NCI-H1105 (cell line): ENCODE measurements around the gene EPOP.
"Not testable (repeated sequence)": the region's sequence is repeated elsewhere in the genome, so short reads cannot be mapped to it uniquely, and the experiment has no call there.

Experiments
- DNase-seq: peaks from one replicate; lab custom pipeline; 2025; lab: John Stamatoyannopoulos, UW

The EPOP gene

DNA sequence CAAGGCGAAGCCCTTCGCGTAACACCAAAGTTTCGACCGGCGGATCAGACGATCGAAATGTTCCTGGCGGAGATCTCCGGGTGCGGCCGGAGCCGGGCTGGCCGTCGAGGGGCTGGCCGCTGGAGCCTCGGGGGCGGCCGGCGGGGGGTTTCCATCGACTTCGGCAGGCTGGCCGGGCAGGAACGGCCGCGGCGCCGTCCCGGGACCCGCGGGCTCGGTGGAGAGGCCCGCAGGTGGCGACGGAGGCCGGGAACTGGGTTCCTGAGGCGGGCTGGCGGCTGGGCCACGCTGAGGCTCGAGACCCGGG is 1.1 kb downstream of the EPOP start:
- no peak for DNase-seq

DNA sequence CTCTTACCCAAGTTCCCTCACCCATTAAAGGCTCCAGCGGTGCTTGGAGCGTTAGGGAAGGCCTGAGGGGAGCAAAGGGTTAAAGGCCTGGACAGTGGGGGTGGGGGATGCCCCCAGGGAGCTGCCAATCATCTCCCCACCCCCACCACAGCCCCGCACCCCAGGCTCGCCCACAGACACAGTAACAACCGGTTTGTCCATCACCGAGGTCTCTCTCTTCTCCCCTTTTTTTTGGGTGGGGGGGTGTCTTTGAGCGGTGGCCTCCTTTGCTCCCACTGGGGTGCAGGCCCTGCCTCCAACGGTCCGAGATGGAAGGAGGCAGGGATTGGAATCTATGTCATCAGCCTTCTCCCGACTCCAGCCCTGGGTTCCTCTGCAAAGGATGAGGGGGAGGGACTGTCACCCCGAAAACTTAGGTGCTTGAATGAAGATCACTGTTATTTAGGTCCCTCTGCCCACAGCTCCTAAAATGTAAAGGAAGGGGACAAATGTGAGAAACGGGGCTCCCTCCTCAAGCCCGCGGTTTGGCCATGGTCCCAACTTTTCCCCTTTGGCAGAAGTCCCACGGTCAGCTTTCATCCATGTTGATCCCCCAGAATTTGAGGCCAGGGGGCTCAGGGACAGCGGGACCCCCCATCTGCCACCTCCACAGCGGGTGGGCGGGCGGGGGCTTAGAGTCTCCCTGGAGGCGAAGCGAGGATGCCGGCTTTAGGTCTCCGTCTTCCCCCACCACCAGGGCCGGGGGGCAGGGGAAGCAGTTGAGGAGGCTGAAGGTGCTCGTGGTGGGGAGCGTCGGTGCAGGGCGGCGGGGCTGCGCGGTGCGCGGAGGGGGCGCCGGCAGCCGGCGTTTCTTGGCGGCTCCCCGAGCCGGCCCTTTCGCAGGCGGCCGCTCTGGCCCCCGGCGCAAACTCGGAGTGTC is 1.7 kb downstream of the EPOP start:
- DNase-seq, result no peak

DNA sequence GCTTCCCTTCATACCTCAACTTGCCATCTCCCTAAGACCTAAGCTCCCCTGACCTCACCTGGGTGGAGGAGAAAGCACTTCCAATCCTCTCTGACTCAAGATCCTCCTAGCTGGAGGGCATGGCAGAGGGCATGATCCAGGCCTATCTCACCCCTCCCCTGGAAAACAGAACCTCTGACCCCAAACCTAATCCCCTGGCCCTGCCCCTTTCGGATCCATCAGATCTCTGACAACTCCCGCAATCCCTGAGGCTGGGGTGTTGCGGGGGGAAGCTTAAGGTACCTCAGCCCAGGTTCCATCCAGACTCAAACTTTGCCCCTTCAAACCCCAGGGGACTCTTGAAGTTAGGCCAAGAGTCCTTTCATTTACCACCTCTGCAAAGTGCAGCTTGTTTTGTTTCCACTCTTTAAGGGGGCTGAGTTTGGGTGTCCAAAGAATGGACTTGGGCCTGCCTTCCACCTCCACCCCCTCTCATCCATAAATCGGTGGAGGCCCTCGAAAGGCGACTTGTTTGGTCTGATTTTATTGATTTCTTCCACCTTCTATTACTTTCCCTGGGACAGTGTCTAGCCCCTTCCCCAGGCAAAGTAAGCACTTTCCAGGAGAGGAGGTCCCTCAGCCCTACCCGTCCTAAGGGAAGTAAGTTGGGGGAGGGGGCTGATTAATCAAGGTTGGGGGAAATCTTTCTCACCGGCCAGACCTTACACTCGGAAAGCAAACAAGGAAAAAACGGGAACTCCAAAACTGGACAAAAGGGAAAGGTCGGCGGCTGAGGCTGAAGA is 2.6 kb downstream of the EPOP start:
- DNase-seq, result no peak

DNA sequence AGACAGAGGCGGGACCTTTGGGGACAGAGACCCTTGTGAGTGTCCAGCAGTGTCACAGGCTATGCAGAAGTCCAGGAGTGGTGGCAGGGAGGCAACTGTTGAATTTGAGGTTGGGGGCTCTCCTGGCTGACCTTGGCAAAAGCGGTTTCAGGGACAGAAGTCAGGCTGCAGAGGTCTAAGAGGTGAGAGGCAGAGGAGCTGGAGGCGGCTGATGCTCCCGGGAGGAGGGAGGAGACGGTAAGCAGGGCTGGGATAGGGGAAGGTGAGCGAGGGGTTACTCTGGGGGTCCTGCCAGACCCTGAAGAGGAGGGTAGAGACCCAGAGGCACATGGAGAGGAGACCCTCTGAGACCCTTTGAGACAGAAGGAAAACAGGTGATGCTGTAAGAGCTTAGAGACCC is 5.2 kb downstream of the EPOP start:
- DNase-seq, result no peak

DNA sequence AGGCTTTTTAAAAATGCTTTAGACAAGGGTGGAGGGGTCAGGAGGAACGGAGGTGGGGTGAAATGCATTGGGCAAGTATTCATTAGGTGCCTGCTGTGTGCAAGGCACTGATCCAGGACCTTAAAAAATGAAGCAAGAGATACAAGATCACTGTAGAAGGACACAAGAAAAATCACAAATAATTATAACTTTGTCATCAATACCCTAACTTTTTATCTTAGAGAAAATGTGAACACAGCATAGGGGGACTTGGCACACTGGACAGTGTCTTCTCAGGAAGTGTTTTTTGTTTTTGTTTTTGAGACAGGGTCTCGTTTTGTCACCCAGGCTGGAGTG is 7.0 kb downstream of the EPOP start:
- DNase-seq, result no peak

DNA sequence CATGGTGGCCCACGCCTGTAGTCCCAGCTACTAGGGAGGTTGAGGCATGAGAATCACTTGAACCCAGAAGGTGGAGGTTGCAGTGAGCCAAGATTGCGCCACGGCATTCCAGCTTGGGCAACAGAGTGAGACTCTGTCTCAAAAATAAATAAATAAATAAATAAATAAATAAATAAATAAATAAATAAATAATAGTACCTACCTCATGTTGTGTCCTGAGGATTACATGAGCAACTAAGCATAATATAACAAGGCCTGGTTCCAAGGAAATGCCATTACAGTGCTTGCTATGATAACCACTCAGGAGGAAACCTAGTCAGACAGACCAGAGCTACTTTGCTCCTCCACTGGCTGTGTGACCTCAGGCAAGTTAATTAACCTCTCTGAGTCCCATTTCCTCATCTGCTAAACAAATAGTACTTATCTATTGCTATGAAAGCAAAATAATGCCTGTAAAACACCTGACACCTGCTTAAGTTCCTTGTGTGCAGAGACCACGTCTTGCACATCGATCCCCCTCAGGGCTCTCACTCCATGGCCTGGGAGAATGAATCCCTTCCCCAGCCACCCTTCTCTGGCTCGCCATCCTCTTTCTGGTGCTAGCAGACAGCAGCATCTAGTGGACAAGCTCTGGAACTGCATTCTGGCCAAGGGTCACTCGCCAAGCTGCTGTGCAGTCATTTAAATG is 7.5 kb downstream of the EPOP start:
- DNase-seq, result peak; percentile 41

DNA sequence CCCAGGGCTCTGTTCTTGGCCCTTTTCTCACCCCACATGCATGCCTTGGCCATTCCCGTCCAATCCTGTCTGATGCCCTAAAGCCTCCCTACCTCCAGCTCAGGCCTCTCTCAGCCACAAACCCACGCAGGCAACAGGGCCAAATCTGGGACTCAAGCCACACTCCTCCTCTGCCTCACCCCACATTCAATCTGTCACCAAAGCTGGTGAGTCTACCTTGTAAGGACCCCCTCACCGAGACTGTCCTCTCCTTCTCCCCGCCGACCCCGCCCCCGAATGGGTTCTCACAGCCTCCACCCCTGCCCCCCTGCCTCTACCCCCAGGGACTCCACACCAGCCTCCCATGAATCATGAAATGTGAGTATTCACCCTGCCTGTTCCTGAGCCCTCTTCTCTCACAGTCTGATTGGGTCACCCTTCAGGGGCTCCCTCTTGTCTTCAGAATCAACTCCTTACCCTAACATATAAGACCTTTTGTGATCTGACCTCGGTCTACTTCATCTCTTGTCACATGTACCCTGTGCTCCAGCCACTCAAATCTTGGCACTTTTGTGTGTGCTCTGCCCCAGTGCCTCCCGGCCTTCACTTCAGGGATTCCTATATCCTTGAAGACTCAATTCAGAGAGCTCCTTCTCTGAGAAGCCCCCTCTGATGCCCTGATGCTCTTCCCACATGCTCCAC is 10.7 kb downstream of the EPOP start:
- DNase-seq, result no peak

DNA sequence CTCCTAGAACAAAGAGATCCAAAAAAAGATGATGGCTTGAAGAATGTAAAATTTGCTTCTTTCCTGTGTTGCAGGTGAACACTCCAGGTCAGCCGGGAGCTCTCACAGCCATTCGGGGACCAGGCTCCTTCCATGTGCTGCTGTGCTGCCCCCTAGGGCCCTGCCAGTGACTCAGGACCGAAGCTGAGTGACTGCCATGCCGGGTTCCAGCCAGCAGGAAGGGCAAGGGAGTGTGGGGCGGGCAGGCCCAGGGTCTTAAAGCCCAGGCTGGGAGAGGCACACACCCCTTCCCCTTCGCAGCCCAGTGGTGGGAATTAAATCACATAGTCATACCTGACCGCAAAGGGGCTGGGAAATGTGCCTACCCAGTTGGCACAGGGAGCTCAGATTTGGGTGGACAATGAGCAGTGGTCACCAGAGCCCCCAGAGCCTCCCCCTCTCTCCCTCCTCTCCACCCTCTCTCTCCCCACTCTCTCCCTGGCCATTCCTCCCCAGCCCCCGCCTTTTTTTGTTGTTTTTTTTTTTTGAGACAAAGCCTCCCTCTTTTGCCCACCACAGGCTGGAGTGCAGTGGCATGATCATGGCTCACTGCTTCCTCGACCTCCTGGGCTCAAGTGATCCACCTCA is 11.5 kb downstream of the EPOP start:
- peak; percentile 59 for DNase-seq

DNA sequence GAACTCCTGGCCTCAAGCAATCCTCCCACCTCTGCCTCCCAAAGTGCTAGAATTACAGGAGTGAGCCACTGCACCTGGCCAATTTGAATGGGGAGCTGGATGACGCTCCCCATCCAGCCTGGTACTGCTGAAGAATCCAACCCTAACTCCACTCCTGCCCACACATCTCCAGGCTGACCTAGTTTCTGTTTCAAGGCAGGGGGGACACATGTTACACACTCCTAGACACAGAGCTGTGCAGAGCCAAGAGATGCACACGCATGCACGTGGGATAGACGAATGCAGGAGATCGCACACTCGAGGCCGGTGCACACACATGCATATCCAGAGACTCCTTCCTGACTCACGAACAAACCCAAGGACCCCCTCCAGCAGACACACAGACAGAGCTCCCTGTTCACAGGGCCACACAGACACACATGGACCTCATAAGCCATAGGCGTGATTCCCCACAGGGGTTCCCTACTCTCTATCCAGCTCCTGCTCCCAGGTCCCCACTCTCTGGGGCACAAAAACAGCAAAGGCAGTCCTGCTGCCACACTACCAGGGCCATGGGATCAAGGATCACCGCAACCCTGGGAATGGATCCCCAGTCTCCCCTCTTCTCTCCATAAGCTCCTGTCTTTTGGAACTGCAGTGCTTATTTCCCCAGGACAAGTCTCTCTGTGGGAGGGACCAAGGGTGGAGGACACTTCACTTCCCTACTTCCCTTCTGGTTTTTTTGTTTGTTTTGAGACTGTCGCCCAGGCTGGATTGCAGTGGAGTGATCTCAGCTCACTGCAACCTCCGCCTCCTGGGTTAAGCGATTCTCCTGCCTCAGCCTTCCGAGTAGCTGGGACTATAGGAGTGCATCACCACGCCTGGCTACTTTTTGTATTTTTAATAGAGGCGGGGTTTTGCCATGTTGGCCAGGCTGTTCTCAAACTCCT is 14.4 kb downstream of the EPOP start:
- no peak for DNase-seq

DNA sequence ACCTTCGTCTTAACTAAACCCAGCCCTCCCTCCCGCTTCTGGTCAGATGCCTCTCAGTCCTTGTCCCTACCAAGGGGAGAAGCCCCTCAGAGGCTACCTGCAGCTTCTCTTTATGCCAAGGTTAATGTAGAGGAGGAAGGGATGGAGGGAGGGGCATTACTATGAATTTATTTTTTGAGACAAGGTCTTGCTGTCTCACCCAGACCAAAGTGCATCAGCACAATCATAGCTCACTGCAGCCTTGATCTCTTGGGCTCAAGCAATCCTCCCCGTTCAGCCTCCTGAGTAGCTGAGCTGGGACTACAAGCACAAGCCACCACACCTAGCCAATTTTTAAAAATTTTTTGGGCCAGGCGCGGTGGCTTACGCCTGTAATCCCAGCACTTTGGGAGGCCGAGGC is 15.3 kb downstream of the EPOP start:
- no peak for DNase-seq

DNA sequence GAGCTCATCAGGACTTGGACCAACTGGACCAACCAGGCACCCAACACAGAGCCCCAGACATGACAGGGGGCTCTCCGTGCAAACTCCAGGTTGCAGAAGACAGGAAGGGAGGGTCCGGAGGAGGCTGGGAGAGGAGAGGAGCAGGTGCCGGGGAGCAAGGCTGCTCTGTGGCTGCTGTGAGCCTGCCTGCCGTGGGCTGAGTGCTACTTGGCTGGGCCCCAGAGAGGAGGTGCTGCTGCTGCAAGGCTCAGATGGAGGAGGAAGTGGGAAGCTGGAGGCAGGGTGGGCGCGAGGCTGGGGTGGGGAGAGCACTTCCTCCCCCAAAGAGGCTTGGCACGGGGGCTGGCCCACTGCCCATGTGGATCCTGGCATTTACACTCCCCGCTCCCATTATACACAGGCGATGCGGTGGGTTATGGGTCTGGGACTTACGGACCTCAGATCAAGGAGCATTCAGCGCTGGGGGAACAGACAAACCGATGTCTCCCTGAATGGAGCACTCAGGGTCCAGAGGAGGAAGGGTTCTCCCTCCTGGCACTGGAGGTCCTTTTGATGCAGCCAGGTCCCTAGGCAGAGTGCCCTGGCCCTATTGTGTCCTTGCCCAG is 15.9 kb downstream of the EPOP start:
- no peak for DNase-seq

DNA sequence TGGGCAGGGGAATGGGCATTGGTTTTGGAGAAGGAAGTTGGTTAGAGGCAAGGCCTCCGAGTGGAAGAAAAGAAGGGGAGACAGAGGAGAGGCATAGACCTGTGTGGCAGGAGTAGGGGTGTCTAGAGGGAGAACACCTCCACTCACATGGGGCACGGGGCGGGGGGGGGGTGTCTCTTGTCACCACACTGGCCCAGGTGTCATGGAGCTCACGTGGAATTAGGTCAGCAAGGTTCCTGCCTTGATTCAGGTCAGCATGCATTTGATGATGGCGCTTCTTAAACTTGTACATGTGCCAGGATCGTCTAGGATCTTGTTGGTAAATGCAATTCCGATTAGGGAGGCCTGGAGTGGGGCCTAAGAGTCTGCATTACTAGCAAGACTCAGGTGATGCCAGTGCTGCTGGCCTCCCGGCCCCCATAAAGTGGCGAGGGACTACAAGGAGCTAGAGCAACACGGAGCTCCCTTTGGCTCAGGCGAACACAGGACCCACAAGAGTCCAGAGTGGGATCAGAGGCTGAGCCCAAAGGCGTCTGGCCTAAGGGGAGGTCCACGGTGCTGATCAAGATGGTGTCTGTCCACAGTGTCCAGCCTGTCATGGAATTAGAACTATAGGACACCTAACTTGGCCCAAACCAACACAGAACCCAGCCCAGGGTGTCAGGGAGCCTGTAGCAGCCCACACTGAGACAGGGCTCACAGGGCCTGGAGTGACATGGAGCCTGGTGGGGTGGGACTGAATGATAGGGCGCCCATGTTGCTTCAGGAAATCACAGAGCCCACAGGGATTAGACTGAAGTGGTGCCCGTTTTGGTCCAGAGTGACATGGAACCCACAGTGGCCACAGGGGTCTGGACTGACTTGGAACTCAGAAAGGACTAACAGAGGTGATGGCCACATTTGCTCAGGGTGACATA is 16.7 kb downstream of the EPOP start:
- DNase-seq, result no peak

DNA sequence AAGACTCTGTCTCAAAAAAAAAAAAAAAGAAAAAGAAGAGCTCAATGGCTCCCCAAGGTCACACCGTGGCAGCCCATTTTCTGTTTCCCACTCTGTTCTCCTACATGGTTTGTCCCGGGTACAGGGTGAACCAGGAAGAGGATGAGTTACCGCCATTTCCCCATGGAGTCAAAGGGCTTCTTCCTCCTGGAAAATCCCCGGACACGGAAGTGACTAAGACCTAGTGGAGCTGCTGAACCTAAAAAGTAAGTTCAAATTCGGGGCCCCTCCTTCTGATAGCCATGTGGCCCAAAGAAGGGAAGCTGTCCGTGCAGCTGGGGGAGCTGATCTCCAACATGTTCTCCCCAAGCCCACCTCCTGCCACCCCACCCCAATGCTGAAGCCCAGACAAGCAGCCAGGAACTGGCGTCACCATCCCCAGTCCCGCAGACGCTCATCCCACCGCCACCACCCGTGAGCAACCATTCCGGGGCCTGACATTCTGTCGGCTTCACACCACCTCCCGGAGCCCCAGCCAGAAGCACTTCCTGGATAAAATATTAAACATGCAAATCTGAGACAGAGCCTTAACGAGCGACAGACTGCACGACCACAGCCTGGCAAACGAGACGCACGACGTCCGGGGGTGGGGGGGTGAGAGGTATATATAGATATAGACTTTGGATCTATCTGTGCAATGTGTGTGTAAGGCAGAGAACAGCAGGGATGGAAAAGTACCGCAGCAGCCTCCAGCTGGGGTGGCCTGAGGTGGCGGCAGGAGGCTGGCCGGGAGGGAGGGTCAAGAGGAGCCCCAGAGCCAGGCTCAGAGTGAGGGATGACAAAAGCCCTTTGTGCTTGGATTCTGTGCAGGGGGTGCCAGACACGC is 17.6 kb downstream of the EPOP start:
- no peak for DNase-seq

DNA sequence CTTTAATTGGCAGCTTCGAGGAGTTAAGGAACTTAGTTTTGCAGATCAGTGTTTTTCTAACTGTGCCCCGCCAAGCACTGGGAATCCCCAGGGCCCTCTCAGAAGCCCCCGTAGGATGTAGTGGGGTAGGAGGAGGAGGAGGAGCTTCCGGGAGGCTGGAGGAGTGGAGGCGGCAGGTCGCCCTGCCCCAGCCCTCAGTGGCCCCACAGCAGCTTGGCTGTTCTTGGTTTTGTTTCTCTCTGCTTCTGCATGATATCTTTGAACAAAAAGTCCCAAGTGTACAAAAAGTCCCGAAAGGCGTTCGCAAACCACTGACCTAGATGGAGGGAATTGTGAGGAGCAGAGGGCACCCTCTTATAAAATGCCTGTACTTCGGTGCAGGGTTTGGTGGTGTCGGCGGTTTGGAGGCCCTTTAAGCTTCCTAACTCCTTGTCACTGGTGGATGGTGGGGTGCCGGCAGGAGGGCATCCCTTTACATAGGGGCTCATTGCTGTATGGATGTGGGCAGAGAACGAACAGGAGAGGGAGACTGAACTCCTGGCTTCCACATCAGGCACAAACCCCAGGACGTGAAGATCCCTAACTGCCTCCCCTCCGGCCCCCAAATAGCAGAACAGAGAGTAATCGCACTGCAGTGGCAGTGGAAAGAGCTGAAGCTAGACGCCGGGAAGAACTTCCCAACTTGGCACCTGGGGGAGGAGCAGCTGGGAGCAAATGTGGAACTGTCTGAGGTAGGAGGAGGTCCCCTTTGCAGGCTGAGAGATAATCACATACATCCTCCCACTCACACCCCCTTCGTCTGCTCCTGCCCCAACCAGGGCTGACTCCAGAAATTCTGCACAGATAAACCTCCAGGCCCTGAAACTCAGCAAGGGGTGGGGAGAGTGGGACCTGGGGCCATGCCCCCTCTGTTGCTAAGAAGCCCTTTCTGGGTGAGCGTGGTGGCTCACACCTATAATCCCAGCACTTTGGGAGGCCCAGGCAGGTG is 20.1 kb downstream of the EPOP start:
- DNase-seq, result no peak

DNA sequence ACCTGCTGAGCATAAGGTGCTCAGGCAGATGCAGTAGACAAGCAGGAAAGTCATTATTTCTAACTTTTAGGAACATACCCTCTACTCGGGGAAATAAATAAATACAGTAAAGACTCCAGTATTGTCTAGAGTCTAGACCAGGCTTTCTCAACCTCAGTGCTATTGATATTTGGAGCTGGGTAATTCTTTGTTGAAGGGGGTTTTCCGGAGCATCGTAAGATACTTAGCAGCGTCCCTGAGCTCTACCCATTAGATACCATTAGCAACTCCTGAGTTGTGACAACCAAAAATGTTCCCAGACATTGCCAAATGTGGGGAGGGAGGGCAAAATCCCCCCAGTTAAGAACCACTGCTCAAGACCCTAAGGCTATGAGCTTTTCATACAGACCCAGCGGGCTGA is 21.1 kb downstream of the EPOP start:
- no peak for DNase-seq

DNA sequence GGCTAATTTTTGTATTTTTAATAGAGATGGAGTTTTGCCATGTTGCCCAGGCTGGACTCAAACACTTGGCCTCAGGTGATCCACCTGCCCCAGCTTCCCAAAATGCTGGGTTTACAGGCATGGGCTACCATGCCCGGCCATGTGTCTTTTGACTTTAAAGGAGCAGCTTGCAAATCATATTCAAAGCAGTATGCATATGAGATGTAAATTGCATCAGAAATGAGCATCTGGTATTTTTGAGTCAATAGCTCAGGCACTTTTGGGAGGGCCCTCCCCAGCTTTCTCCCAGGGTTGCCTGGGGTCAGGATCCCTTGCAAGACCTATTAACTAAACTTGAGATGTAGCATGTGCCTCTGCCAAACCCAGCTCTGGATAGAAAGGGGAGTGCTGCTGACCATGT is 21.5 kb downstream of the EPOP start:
- no peak for DNase-seq

DNA sequence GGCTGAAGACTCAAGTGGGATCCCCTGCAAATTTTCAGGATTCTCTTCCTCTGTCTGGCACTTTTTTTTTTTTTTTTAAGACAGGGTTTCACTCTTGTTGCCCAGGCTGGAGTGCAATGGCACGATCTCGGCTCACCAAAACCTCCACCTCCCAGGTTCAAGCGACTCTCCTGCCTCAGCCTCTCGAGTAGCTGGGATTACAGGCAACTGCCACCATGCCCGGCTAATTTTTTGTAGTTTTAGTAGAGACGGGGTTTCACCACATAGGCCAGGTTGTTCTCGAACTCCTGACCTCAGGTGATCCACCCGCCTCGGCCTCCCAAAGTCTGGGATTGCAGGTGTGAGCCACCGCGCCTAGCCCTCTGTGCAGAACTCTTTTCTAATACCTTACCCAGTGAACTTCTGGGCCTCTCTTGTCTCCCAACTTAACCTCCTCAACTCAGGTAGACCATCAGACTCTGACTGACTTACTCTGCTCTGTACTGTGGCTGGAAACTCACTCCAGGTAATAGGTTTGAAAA is 24.0 kb downstream of the EPOP start:
- not testable (repeated sequence) for DNase-seq
